Calu3 (cell line): ENCODE measurements around the gene EPHB6. TPM values are rescaled to one million over a fixed set of nuclear protein-coding genes. Genes with fewer than 3 reads are reported as not detected.

Source experiments
- BruUV-seq: library from RNA; stranded (reverse); fragments of 400-500 nt; replicated peaks from 2 replicates; lab custom pipeline; 2021; lab: Mats Ljungman, UMichigan
- CTCF ChIA-PET: fragments of 300-600 bp; sonication (Branson Sonifier 250); formaldehyde crosslinking; loops from one replicate; lab custom pipeline; 2022; ENCODE audit warnings: antibody characterized with exemption; lab: Charles Lee
- DNase-seq: peaks from one replicate; pipeline ENCODE4 v3.0.0; 2022
- H3K27ac Mint-ChIP-seq: one replicate; pipeline ENCODE4 v1.8.0; 2022; ENCODE audit warnings: mixed read lengths; ENCODE audit not compliant: unreplicated experiment
- H3K27me3 Mint-ChIP-seq: one replicate; pipeline ENCODE4 v1.8.0; 2022; ENCODE audit warnings: mixed read lengths; ENCODE audit not compliant: unreplicated experiment
- H3K36me3 Mint-ChIP-seq: one replicate; pipeline ENCODE4 v1.8.0; 2022; ENCODE audit warnings: mild to moderate bottlenecking, moderate library complexity, mixed read lengths; ENCODE audit not compliant: insufficient read depth, unreplicated experiment
- H3K4me1 Mint-ChIP-seq: one replicate; pipeline ENCODE4 v1.8.0; 2022; ENCODE audit warnings: mild to moderate bottlenecking, low read depth, mixed read lengths; ENCODE audit not compliant: unreplicated experiment
- H3K4me3 Mint-ChIP-seq: one replicate; pipeline ENCODE4 v1.8.0; 2022; ENCODE audit warnings: mild to moderate bottlenecking, low read depth, moderate library complexity, mixed read lengths; ENCODE audit not compliant: unreplicated experiment
- H3K9me3 Mint-ChIP-seq: one replicate; pipeline ENCODE4 v1.8.0; 2022; ENCODE audit warnings: low read depth, mixed read lengths; ENCODE audit not compliant: unreplicated experiment
- intact Hi-C: fragments of 100-400 bp; cut with micrococcal nuclease; formaldehyde crosslinking; loops from one replicate; pipeline ENCODE4 v1.10.0; 2022; ENCODE audit not compliant: unreplicated experiment
- total RNA-seq: library from RNA; stranded (reverse); gene quantifications from 2 replicates; pipeline ENCODE4 v1.2.3, GENCODE V29; 2022
- TF ChIP-seq, protein P1 (sequence below): fragments of 200-600 bp; IDR thresholded peaks from one replicate; pipeline ENCODE4 v1.8.0; 2022; ENCODE audit warnings: antibody characterized with exemption; ENCODE audit not compliant: unreplicated experiment

The EPHB6 gene
- total RNA-seq, 1 experiment from 2014 or later: 3.0 TPM

DNA sequence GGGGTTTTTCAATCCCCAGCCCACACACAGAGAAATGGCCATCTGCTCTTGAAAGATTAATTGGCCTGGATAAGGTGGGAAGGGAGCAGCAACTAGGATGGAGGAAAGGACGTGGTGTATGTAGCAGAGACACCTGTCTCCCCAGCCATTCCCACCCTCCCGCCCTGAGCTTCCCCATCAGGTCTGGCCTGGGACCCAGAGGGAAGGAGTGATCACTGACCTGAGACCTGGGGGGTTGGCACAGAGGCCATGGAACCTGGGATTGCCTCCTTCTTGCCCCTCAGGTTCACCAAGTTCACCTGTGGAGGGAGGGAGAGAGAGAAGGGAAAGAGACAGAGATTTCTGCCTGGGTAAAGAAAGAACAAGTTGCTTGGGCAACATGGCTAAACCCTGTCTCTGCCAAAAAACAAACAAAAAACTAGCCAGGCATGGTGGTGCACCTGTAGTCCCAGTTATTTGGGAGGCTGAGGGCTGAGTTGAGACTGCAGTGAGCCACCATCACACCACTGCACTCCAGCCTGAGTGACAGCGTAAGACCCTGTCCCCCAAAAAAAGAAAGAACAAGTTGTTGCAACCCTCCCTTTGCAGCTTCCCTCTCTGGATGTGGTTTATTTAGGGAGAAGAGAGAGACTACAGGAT, 42.0 kb downstream of the EPHB6 start:
- intact Hi-C loops: no loop called here
- no peaks in the 10 kb centered on the region for H3K9me3 Mint-ChIP-seq

GRCh38 chr7:142897691-142898090, 42.8 kb downstream of the EPHB6 start:
- H3K27me3 Mint-ChIP-seq: peaks cover 26% of the 10 kb centered on the region

More for the DNA sequence above, 42.0 kb downstream of the EPHB6 start:
- H3K36me3 Mint-ChIP-seq: no peaks in the 10 kb centered on the region
- peaks cover 34% of the 10 kb centered on the region for H3K27me3 Mint-ChIP-seq
- H3K4me3 Mint-ChIP-seq: no peak overlapping the region
- H3K4me1 Mint-ChIP-seq: peaks cover 20% of the 10 kb centered on the region
- no peak overlapping the region for H3K27ac Mint-ChIP-seq
- CTCF ChIA-PET: no interaction called here
- DNase-seq: no peak
- BruUV-seq: no TSS peak
- TF ChIP-seq, protein P1, sequence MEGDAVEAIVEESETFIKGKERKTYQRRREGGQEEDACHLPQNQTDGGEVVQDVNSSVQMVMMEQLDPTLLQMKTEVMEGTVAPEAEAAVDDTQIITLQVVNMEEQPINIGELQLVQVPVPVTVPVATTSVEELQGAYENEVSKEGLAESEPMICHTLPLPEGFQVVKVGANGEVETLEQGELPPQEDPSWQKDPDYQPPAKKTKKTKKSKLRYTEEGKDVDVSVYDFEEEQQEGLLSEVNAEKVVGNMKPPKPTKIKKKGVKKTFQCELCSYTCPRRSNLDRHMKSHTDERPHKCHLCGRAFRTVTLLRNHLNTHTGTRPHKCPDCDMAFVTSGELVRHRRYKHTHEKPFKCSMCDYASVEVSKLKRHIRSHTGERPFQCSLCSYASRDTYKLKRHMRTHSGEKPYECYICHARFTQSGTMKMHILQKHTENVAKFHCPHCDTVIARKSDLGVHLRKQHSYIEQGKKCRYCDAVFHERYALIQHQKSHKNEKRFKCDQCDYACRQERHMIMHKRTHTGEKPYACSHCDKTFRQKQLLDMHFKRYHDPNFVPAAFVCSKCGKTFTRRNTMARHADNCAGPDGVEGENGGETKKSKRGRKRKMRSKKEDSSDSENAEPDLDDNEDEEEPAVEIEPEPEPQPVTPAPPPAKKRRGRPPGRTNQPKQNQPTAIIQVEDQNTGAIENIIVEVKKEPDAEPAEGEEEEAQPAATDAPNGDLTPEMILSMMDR: no peak

DNA sequence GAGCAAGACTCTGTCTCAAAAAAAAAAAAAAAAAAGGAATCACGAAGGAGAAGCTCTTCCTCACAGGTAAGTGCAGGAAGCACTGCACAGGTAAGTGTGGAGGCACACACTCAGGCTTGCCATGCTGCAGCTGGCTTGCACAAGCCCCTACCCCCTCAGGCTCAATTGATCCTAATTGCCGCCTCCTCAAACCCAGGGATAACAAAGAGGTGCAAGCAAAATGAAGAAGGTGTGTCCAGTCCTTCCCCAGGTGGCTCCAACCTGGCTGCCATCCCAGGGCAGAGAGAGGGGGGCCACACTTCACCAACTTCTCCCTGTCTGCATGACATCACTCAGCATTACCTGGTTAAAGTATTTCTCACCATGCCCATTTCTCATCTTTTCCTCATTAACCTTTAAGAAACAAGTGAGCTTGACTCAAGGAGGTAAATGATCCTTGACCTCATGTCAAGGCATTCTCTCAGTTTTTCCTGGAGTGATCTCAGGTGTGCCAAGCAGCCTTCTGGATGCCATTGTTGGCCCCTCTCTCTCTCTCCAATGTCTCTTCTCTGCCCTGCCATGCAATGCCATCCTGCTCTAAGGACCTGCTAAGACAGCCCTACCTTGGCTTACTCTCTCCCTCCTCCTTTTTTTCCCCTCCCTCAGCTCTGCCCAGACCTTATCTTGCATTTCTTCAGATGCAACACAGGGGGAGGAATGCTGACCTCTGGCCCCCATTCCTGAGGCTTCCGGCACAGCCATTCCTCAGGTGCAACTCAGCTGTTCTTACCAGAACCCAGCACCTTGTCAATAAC, 43.7 kb downstream of the EPHB6 start:
- Mint-ChIP-seq H3K36me3 (no peaks in the 10 kb centered on the region), H3K27ac (no peak overlapping the region), H3K4me3 (no peak overlapping the region), H3K9me3 (no peaks in the 10 kb centered on the region), H3K27me3 (peaks cover 23% of the 10 kb centered on the region), H3K4me1 (peaks cover 20% of the 10 kb centered on the region)
- CTCF ChIA-PET: interaction anchor here (1.2 to 1.6 kb wide), 3 partner anchors 12 to 32 kb away, joined by 3 to 6 read pairs (median 4); no protein-coding TSS in a partner anchor
- no TSS peak for BruUV-seq
- intact Hi-C loops: no loop called here
- TF ChIP-seq, protein P1: no peak
- no peak for DNase-seq

More at GRCh38 chr7:142897691-142898090, 42.8 kb downstream of the EPHB6 start:
- BruUV-seq: no TSS peak
- DNase-seq: no peak
- TF ChIP-seq, protein P1: no peak
- Mint-ChIP-seq H3K9me3 (no peaks in the 10 kb centered on the region), H3K4me1 (peaks cover 20% of the 10 kb centered on the region), H3K4me3 (no peak overlapping the region), H3K27ac (no peak overlapping the region), H3K36me3 (no peaks in the 10 kb centered on the region)
- CTCF ChIA-PET: interaction anchor here (1.2 kb wide), 2 partner anchors 17 to 31 kb away, joined by 3 to 4 read pairs; no protein-coding TSS in a partner anchor
- intact Hi-C loops: no loop called here

- H3K9me3 Mint-ChIP-seq: no peaks in the 10 kb centered on the region
- no peak overlapping the region for H3K4me3 Mint-ChIP-seq
- no TSS peak for BruUV-seq
- no peak overlapping the region for H3K27ac Mint-ChIP-seq
- no peaks in the 10 kb centered on the region for H3K36me3 Mint-ChIP-seq
- peaks cover 20% of the 10 kb centered on the region for H3K4me1 Mint-ChIP-seq
- TF ChIP-seq, protein P1: no peak
- intact Hi-C loops: no loop called here
- H3K27me3 Mint-ChIP-seq: peaks cover 16% of the 10 kb centered on the region
- CTCF ChIA-PET: interaction anchor here (0.7 to 1.6 kb wide), 3 partner anchors 9 to 1480 kb away, joined by 3 to 6 read pairs (median 3); no protein-coding TSS in a partner anchor
- no peak for DNase-seq
These were observed 44.8 kb downstream of the EPHB6 start for GRCh38 chr7:142899661-142900060.
